T-cell (primary cell): ENCODE results near the gene POU2AF3. TPM values are rescaled to one million over a fixed set of nuclear protein-coding genes. Genes with fewer than 3 reads are reported as not detected.

ENCODE experiments used
- ATAC-seq, 4 experiments: fragments of 200-7000 bp in 3 of 4; fragments of 150-1000 bp in 1 of 4; cut with Tn5 transposase; replicated peaks in 1 of 4; 1 replicate in 3 of 4; 2 replicates in 1 of 4; pipeline ENCODE4 v1.10.0; 2021; ENCODE audit warnings: moderate library complexity in 3 of 4, mild to moderate bottlenecking in 2 of 4, moderate number of reproducible peaks in 1 of 4
- CTCF ChIA-PET, 2 donors: fragments of 300-600 bp; sonication (Branson Sonifier 250); formaldehyde crosslinking; loops; one replicate each; lab custom pipeline; 2022; ENCODE audit warnings: antibody characterized with exemption in 2 of 2; lab: Charles Lee
- POLR2A ChIA-PET, 2 donors: fragments of 300-600 bp; sonication (Branson Sonifier 250); formaldehyde crosslinking; loops; one replicate each; lab custom pipeline; 2022; ENCODE audit warnings: antibody characterized with exemption in 2 of 2; lab: Charles Lee
- DNase-seq, 35 experiments: peaks; one replicate each; pipeline versions ENCODE4 v3.0.0 to v3.0.0-alpha.2; 2013 to 2023
- H3K27ac ChIP-seq: one replicate; pipeline ENCODE4 v1.5.1; 2013; ENCODE audit warnings: low read length
- H3K27me3 ChIP-seq, 2 experiments: replicated peaks in 1 of 2; 1 replicate in 1 of 2; 2 replicates in 1 of 2; pipeline versions ENCODE4 v1.6.1 to v1.7.0; 2013; ENCODE audit warnings: low read length in 1 of 2, mixed read lengths in 1 of 2; ENCODE audit not compliant: control insufficient read depth in 2 of 2, insufficient read depth in 2 of 2; ENCODE audit errors: extremely low read depth in 1 of 2
- H3K36me3 ChIP-seq, 2 donors: 1 replicate in 1 of 2; 2 replicates in 1 of 2; pipeline versions ENCODE4 v1.6.1 to v1.7.0; 2013; ENCODE audit warnings: low read length in 1 of 2; ENCODE audit not compliant: control insufficient read depth in 2 of 2, insufficient read depth in 1 of 2; ENCODE audit errors: extremely low read depth in 1 of 2
- H3K4me1 ChIP-seq, 2 experiments: 1 replicate in 1 of 2; 2 replicates in 1 of 2; pipeline versions ENCODE4 v1.6.1 to v1.7.0; 2013; ENCODE audit warnings: low read length in 2 of 2, mixed read lengths in 1 of 2; ENCODE audit not compliant: insufficient read depth in 2 of 2, control insufficient read depth in 1 of 2; ENCODE audit errors: extremely low read depth in 1 of 2
- H3K4me3 ChIP-seq, 2 donors: 1 replicate in 1 of 2; 2 replicates in 1 of 2; pipeline versions ENCODE4 v1.5.1 to v1.7.0; 2013; ENCODE audit warnings: mild to moderate bottlenecking in 2 of 2, low read length in 1 of 2, moderate library complexity in 1 of 2; ENCODE audit not compliant: control insufficient read depth in 1 of 2; ENCODE audit errors: extremely low read depth in 1 of 2
- H3K9me3 ChIP-seq: 2 replicates; pipeline ENCODE4 v1.7.0; 2013
- H3K27ac Mint-ChIP-seq, 2 donors: one replicate each; pipeline ENCODE4 v1.8.0; 2020 to 2021; ENCODE audit warnings: mild to moderate bottlenecking in 2 of 2, mixed read lengths in 2 of 2
- H3K27me3 Mint-ChIP-seq, 2 donors: one replicate each; pipeline ENCODE4 v1.8.0; 2021 to 2022; ENCODE audit warnings: mixed read lengths in 2 of 2
- H3K36me3 Mint-ChIP-seq: one replicate; pipeline ENCODE4 v1.8.0; 2021; ENCODE audit warnings: mixed read lengths
- H3K4me1 Mint-ChIP-seq, 3 donors: one replicate each; pipeline ENCODE4 v1.8.0; 2020 to 2022; ENCODE audit warnings: mixed read lengths in 3 of 3, mild to moderate bottlenecking in 1 of 3
- H3K4me3 Mint-ChIP-seq, 3 donors: one replicate each; pipeline ENCODE4 v1.8.0; 2020 to 2022; ENCODE audit warnings: mild to moderate bottlenecking in 3 of 3, mixed read lengths in 3 of 3, moderate library complexity in 3 of 3
- H3K9me3 Mint-ChIP-seq, 3 donors: one replicate each; pipeline ENCODE4 v1.8.0; 2020 to 2022; ENCODE audit warnings: mixed read lengths in 3 of 3
- WGBS: methylation state at CpG from one replicate; pipeline ENCODE4 v1.1.5; 2013; ENCODE audit warnings: missing lambda C conversion rate; ENCODE audit not compliant: insufficient coverage; 5-methylcytosine and 5-hydroxymethylcytosine counted together
- total RNA-seq, 35 experiments: library from RNA in 6 of 35; stranded (reverse) in 6 of 35; fragments of 120-200 nt in 1 of 35; gene quantifications; one replicate each; pipeline versions ENCODE4 v1.2.1 to v1.2.4 and lab custom pipeline; 2013 to 2026

The POU2AF3 gene
- total RNA-seq, 5 donors from 2014 or later (not counting 1 experiment from before 2014, with no cell fraction given), result not detected

- H3K36me3 ChIP-seq, result no peaks in the 10 kb centered on the region
- Mint-ChIP-seq H3K4me3 (no peak overlapping the region), H3K9me3 (no peaks in the 10 kb centered on the region), H3K27ac (no peak overlapping the region), H3K36me3 (no peaks in the 10 kb centered on the region), H3K27me3 (no peaks in the 10 kb centered on the region), H3K4me1 (no peaks in the 10 kb centered on the region)
- H3K4me1 ChIP-seq, result no peaks in the 10 kb centered on the region
- peaks cover 0 to 8% of the 10 kb centered on the region in 2 experiments for H3K27me3 ChIP-seq
- H3K27ac ChIP-seq, result no peak overlapping the region
- no peak overlapping the region for H3K4me3 ChIP-seq
- no peaks in the 10 kb centered on the region for H3K9me3 ChIP-seq
- ATAC-seq (no peak), DNase-seq (no peak)
- ChIA-PET POLR2A (no interaction called here), CTCF (no interaction called here)
- 76% methylated on average over 3 of the region's 7 CpGs for WGBS
Measured at GRCh38 chr11:111329306-111330204, 31.2 kb downstream of the POU2AF3 start.

DNA sequence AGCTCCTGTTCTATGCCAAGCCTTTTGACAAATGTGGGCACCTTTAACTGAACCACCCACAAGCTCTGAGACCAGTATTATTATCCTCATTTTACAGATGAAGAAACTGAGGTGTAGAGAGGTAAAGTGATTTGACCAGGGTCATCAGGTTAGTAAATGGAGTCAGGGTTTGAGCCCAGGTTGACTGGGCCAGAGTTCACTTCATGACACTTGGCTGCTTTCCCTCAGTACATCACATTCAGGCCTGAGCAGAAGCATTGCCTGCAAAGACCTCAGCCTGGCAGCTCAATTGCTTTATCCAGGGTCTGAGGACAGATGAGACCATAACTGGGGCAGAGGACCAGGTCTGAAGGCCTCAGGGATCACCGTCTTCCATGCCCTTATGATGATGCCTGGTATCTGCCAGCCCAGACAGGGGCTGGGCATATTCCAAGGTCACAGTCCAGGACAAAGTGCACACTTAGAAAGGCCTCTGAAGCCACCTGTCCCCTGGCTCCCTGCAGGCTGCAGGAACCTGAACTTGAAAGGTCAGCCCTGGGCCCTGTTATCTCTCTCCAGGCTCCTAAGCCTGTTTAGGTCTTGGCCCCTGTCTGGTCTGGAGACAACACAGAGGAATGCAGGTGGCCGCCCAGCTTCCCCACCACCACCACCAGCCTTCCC lies 32.0 kb downstream of the POU2AF3 start:
- no peaks in the 10 kb centered on the region for H3K4me1 Mint-ChIP-seq
- H3K4me3 Mint-ChIP-seq, result no peak overlapping the region
- ATAC-seq, result no peak
- DNase-seq, result no peak
- H3K27ac Mint-ChIP-seq, result no peak overlapping the region
- Histone ChIP-seq H3K27me3 (peaks cover 0 to 13% of the 10 kb centered on the region in 2 experiments), H3K4me3 (no peak overlapping the region), H3K9me3 (no peaks in the 10 kb centered on the region), H3K27ac (no peak overlapping the region), H3K36me3 (no peaks in the 10 kb centered on the region), H3K4me1 (no peaks in the 10 kb centered on the region)
- ChIA-PET POLR2A (no interaction called here), CTCF (no interaction called here)
- H3K36me3 Mint-ChIP-seq, result no peaks in the 10 kb centered on the region
- no peaks in the 10 kb centered on the region for H3K27me3 Mint-ChIP-seq
- 79% methylated on average over 1 of the region's 2 CpGs for WGBS
- H3K9me3 Mint-ChIP-seq, result no peaks in the 10 kb centered on the region

- 71% methylated on average over 2 of the region's 4 CpGs for WGBS
- H3K27me3 ChIP-seq, result peaks cover 0 to 13% of the 10 kb centered on the region in 2 experiments
- H3K36me3 Mint-ChIP-seq, result no peaks in the 10 kb centered on the region
- no peaks in the 10 kb centered on the region for H3K9me3 ChIP-seq
- no peaks in the 10 kb centered on the region for H3K27me3 Mint-ChIP-seq
- no peak overlapping the region for H3K4me3 ChIP-seq
- DNase-seq (no peak), ATAC-seq (no peak)
- no peak overlapping the region for H3K4me3 Mint-ChIP-seq
- ChIA-PET CTCF (interaction anchor here (0.6 kb wide), 2 partner anchors 37 to 897 kb away, joined by 3 to 5 read pairs; no protein-coding TSS in a partner anchor), POLR2A (no interaction called here)
- H3K4me1 Mint-ChIP-seq, result no peaks in the 10 kb centered on the region
- H3K27ac Mint-ChIP-seq, result no peak overlapping the region
- no peaks in the 10 kb centered on the region for H3K4me1 ChIP-seq
- no peak overlapping the region for H3K27ac ChIP-seq
- H3K36me3 ChIP-seq, result no peaks in the 10 kb centered on the region
- no peaks in the 10 kb centered on the region for H3K9me3 Mint-ChIP-seq
Measured at GRCh38 chr11:111331711-111332479, 33.5 kb downstream of the POU2AF3 start.

DNA sequence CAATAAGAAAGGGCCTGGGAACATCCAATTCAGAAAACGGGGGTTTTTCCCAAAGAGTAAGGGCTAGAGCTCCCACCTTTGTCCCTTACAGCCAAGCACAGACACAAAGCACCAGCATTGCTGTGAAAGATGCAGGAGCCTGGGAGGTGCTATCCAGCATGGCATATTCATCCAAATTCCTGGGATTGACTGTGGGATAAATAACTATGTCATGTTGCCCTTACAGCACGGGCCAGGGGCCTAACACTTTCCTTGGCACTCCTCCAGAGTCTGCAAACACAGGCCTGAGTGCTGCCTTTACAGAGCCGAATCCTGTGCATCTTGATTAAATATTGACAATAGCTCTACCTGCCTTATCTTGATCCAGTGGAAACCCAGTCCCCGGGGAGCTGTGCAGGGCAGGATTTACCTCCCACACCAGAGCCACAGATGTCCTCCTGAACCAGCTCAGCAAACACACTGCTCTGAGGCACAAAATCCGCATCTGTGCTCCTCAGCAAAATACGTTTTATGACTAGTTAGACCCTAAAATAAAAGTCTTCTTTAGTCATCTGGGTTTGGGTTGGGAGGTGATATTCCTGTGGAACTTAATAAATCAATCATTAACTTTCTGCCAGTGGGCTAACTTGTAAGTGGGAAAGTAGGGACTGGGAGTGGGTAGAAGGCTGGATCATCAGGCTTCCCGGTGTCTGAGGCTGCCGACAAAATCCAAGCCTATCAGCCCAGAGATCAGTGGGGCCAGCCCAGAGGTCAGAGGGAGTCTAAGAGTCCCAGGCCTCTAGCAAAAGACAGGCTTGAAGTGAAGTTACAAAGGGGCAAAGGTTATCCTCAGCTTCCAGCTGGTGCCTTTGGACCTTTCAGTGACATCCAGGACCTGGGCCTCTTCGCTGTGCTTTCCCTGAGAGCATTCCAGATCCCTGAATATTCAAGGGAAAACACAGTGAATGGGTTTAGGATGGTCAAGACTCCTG lies 36.5 kb downstream of the POU2AF3 start:
- Mint-ChIP-seq H3K36me3 (no peaks in the 10 kb centered on the region), H3K4me1 (no peaks in the 10 kb centered on the region), H3K4me3 (no peak overlapping the region), H3K9me3 (peaks cover 5 to 11% (median 5%) of the 10 kb centered on the region in 3 donors), H3K27me3 (no peaks in the 10 kb centered on the region), H3K27ac (no peak overlapping the region)
- Histone ChIP-seq H3K36me3 (no peaks in the 10 kb centered on the region), H3K9me3 (no peaks in the 10 kb centered on the region), H3K4me1 (no peaks in the 10 kb centered on the region), H3K27ac (no peak overlapping the region), H3K27me3 (peaks cover 0 to 11% of the 10 kb centered on the region in 2 experiments), H3K4me3 (no peak overlapping the region)
- no peak for DNase-seq
- WGBS, result 67% methylated on average over 5 of the region's 9 CpGs
- ChIA-PET POLR2A (no interaction called here), CTCF (no interaction called here)
- ATAC-seq, result no peak

DNA sequence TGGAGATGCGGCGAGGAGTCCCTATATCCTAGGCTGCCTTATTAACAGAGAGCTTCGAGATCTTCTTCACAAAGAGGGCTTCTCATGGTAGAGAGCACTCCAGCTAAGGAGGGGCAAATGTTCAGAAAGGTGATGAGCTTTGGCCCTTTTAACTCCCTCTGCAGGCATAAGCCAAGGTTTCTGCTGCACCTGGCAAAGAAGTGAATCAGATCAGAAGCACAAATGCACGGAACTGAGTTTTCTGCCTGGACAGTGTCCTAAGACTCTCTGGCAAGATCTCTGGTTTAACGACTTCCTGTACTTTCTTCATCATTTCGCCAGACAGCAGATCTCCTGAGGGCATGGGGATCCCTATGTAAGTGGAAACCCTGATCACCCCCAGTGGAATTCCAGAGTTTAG lies 37.2 kb downstream of the POU2AF3 start:
- no peak overlapping the region for H3K27ac Mint-ChIP-seq
- ChIA-PET POLR2A (no interaction called here), CTCF (no interaction called here)
- ATAC-seq, result no peak
- H3K27me3 ChIP-seq, result peaks cover 0 to 11% of the 10 kb centered on the region in 2 experiments
- peaks cover 5 to 11% (median 5%) of the 10 kb centered on the region in 3 donors for H3K9me3 Mint-ChIP-seq
- H3K36me3 Mint-ChIP-seq, result no peaks in the 10 kb centered on the region
- H3K4me3 Mint-ChIP-seq, result no peak overlapping the region
- H3K27ac ChIP-seq, result no peak overlapping the region
- no peak for DNase-seq
- no peak overlapping the region for H3K4me3 ChIP-seq
- no peaks in the 10 kb centered on the region for H3K27me3 Mint-ChIP-seq
- no peaks in the 10 kb centered on the region for H3K36me3 ChIP-seq
- H3K4me1 ChIP-seq, result no peaks in the 10 kb centered on the region
- WGBS, result 89% methylated on average over 2 of the region's 6 CpGs
- no peaks in the 10 kb centered on the region for H3K4me1 Mint-ChIP-seq
- H3K9me3 ChIP-seq, result no peaks in the 10 kb centered on the region
